ENCODE data around the gene CBLN1. TPM values are rescaled to one million over a fixed set of nuclear protein-coding genes. Genes with fewer than 3 reads are reported as not detected.
"Not testable (repeated sequence)": the region's sequence is repeated elsewhere in the genome, so short reads cannot be mapped to it uniquely, and the experiment has no call there.

The CBLN1 gene
- total and polyA plus RNA-seq, 9 donors = 0.23 to 6.7 (median 1.7) TPM; not detected in 2

DNA sequence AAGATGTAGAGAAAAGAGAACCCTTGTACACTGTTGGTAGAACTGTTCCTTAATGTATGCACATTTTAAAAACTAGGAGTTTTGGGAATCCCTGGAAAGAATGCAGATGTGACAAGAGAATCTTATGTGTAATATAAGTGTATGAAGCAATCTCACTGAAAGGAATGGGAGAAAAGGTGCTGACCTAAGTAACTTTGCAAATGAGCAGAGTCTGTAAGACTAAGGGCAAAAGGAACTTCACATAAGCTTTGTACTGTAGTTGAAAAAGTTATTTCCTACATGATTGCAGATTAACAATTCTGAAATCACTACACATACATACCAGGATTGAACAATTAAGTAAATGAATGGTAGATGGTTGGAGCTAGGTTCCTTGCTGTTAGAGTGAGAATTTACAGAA, 22.3 kb downstream of the CBLN1 start:
- no peak overlapping the region for H3K27ac ChIP-seq
- no peak overlapping the region for H3K4me3 ChIP-seq
- H3K36me3 ChIP-seq = no peaks in the 10 kb centered on the region
- no peaks in the 10 kb centered on the region for H3K27me3 ChIP-seq
- H3K9me3 ChIP-seq = no peaks in the 10 kb centered on the region
- TF ChIP-seq EP300 (IDR thresholded peaks at IDR 0.05) (no peak), POLR2A (IDR thresholded peaks at IDR 0.05) (no peak), CTCF (IDR thresholded peaks at IDR 0.05) (no peak)
- no peak for DNase-seq
- intact Hi-C loops (cut with DNase I) = no loop called here
- H3K4me1 ChIP-seq (ENCODE audit: insufficient read depth) = no peaks in the 10 kb centered on the region

GRCh38 chr16:49250689-49251088, 30.9 kb downstream of the CBLN1 start:
- WGBS, 3 donors = 35 to 68% (median 51%) methylated on average over 1 of the region's 1 CpG
- no peak for DNase-seq
- Histone ChIP-seq H3K4me3 (no peak overlapping the region), H3K27me3 (no peaks in the 10 kb centered on the region), H3K36me3 (no peaks in the 10 kb centered on the region), H3K27ac (no peak overlapping the region), H3K9me3 (no peaks in the 10 kb centered on the region), H3K4me1 (ENCODE audit: insufficient read depth) (no peaks in the 10 kb centered on the region)
- TF ChIP-seq CTCF (IDR thresholded peaks at IDR 0.05) = no peak
- no peak for TF ChIP-seq POLR2A (IDR thresholded peaks at IDR 0.05)
- TF ChIP-seq EP300 (IDR thresholded peaks at IDR 0.05) = no peak
- intact Hi-C loops (cut with DNase I) = no loop called here

- 51 to 57% (median 52%) methylated on average over 1 of the region's 1 CpG for WGBS, 3 donors
- no peak overlapping the region for H3K27ac ChIP-seq
- no peaks in the 10 kb centered on the region for H3K4me1 ChIP-seq (ENCODE audit: insufficient read depth)
- intact Hi-C loops (cut with DNase I) = no loop called here
- H3K27me3 ChIP-seq = no peaks in the 10 kb centered on the region
- H3K4me3 ChIP-seq = no peak overlapping the region
- H3K9me3 ChIP-seq = no peaks in the 10 kb centered on the region
- TF ChIP-seq POLR2A (IDR thresholded peaks at IDR 0.05) (no peak), CTCF (IDR thresholded peaks at IDR 0.05) (no peak), EP300 (IDR thresholded peaks at IDR 0.05) (no peak)
- no peaks in the 10 kb centered on the region for H3K36me3 ChIP-seq
- no peak for DNase-seq
These were observed 33.4 kb downstream of the CBLN1 start for GRCh38 chr16:49248227-49248626.

DNA sequence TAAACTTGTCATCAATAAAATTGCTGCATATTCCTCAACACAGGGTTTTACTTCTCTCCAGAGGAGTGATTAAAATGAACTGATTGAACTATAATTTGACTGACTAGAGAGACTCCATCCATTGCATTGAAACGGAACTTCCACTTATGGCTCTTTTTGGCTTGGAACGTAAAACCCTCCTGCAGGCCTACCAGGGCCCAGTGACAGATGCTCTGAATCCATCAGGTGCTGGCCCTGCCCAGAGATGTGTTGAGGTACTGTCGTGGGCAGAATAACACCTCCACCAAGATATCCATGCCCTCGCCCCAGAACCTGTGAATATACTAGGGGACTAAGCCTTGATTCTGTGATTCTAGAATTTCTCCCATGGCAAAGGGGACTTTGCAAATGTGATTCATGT, 45.4 kb downstream of the CBLN1 start:
- DNase-seq = no peak
- TF ChIP-seq CTCF (IDR thresholded peaks at IDR 0.05) = no peak
- TF ChIP-seq EP300 (IDR thresholded peaks at IDR 0.05) = no peak
- TF ChIP-seq POLR2A (IDR thresholded peaks at IDR 0.05) = no peak
- WGBS, 3 donors = 49 to 78% (median 66%) methylated on average over 4 of the region's 4 CpGs
- Histone ChIP-seq H3K9me3 (no peaks in the 10 kb centered on the region), H3K4me1 (ENCODE audit: insufficient read depth) (no peaks in the 10 kb centered on the region), H3K4me3 (no peak overlapping the region), H3K27me3 (no peaks in the 10 kb centered on the region), H3K27ac (no peak overlapping the region), H3K36me3 (no peaks in the 10 kb centered on the region)
- intact Hi-C loops (cut with DNase I) = no loop called here

DNA sequence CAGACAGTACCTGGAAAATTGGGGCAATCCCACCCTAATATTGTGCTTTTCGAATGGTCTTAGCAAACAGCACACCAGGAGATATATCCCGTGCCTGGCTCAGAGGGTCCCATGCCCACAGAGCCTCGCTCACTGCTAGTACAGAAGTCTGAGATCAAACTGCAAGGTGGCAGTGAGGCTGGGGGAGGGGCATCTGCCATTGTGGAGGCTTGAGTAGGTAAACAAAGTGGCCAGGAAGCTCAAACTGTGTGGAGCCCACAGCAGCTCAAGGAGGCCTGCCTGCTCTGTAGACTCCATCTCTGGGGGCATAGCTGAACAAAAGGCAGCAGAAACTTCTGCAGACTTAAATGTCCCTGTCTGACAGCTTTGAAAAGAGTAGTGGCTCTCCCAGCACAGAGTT, 53.3 kb downstream of the CBLN1 start:
- intact Hi-C loops (cut with DNase I); H3K4me1 ChIP-seq (ENCODE audit: insufficient read depth); DNase-seq; H3K4me3 ChIP-seq; H3K9me3 ChIP-seq; H3K27ac ChIP-seq; H3K27me3 ChIP-seq; H3K36me3 ChIP-seq: not testable (repeated sequence)
- 77 to 86% (median 80%) methylated on average over 3 of the region's 3 CpGs for WGBS, 3 donors

Other genes with a start within 250 kb of the CBLN1 start
- not detected for gene C16orf78, start 92.0 kb upstream of the CBLN1 start, total RNA-seq
- not detected for gene C16orf78, start 92.0 kb upstream of the CBLN1 start, polyA plus RNA-seq